Measurements from ENCODE around the gene ENDOD1.

GRCh38 chr11:95150956-95151684 is 61.5 kb downstream of the ENDOD1 start:
- TF ChIP-seq CTCF (IDR thresholded peaks at IDR 0.05) (peak; percentile 97), POLR2AphosphoS5 (IDR thresholded peaks at IDR 0.05; ENCODE audit: low read depth, low read length) (no peak; the same call in 1 of the 2 replicates), TCF7L2 (IDR thresholded peaks at IDR 0.05; ENCODE audit: low read depth, low read length) (peak; percentile 65), REST (IDR thresholded peaks at IDR 0.05; ENCODE audit: insufficient read depth in 1 of 2, low read depth in 2 of 2, low read length in 1 of 2) (no peak; a peak in 1 of 4 replicates)
